Right atrium auricular region (tissue), 2 donors: Measurements from ENCODE around the gene OR14K1. TPM values are rescaled to one million over a fixed set of nuclear protein-coding genes. Genes with fewer than 3 reads are reported as not detected.
"Not testable (repeated sequence)": the region's sequence is repeated elsewhere in the genome, so short reads cannot be mapped to it uniquely, and the experiment has no call there.

Experiments
- DNase-seq: peaks from one replicate; pipeline ENCODE4 v3.0.0-alpha.2; 2019; ENCODE audit warnings: low spot score
- H3K27ac ChIP-seq, 2 donors: fragments of 200-600 bp; sonication (generic); 1 replicate in 1 of 2; 2 replicates in 1 of 2; pipeline ENCODE4 v1.5.1; 2016 to 2019
- H3K27me3 ChIP-seq, 2 donors: fragments of 200-600 bp; sonication (generic); one replicate each; pipeline versions ENCODE4 v1.5.1 to v1.6.0; 2017 to 2019
- H3K36me3 ChIP-seq: fragments of 200-600 bp; sonication (generic); one replicate; pipeline ENCODE4 v1.5.1; 2016
- H3K4me1 ChIP-seq, 2 donors: fragments of 200-600 bp; sonication (generic); one replicate each; pipeline versions ENCODE4 v1.5.1 to v1.6.0; 2017 to 2019
- H3K4me3 ChIP-seq, 2 donors: fragments of 200-600 bp; sonication (generic); 1 replicate in 1 of 2; 2 replicates in 1 of 2; pipeline ENCODE4 v1.5.1; 2017 to 2019; ENCODE audit warnings: mild to moderate bottlenecking in 1 of 2, moderate library complexity in 1 of 2
- H3K9me3 ChIP-seq, 2 donors: fragments of 200-600 bp; sonication (generic); one replicate each; pipeline ENCODE4 v1.5.1; 2019
- CTCF ChIP-seq, 2 donors: fragments of 200-600 bp; sonication (generic); IDR thresholded peaks; one replicate each; pipeline ENCODE4 v1.5.1; 2019; ENCODE audit warnings: antibody characterized with exemption in 2 of 2
- total RNA-seq, 2 donors: library from RNA; depleted of rRNA; stranded (reverse); fragments of >200 nt; gene quantifications; one replicate each; pipeline ENCODE4 v1.1.0, GENCODE V29; 2016

OR14K1 gene, protein sequence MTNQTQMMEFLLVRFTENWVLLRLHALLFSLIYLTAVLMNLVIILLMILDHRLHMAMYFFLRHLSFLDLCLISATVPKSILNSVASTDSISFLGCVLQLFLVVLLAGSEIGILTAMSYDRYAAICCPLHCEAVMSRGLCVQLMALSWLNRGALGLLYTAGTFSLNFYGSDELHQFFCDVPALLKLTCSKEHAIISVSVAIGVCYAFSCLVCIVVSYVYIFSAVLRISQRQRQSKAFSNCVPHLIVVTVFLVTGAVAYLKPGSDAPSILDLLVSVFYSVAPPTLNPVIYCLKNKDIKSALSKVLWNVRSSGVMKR
- not detected for total RNA-seq

GRCh38 chr1:247738315-247738714, at the start of gene OR14K1:
OR14K1 (plus strand) TSS chr1:247738615; CDS start chr1:247738615, 0 bp downstream.
- Histone ChIP-seq H3K27me3 (no peaks in the 10 kb centered on the region), H3K4me1 (no peaks in the 10 kb centered on the region), H3K9me3 (no peaks in the 10 kb centered on the region), H3K27ac (no peak within 1 kb of the TSS), H3K4me3 (no peak within 1 kb of the TSS), H3K36me3 (no peaks in the 10 kb centered on the region)
- DNase-seq, result no peak
- no peak for TF ChIP-seq CTCF (IDR thresholded peaks at IDR 0.05)

DNA sequence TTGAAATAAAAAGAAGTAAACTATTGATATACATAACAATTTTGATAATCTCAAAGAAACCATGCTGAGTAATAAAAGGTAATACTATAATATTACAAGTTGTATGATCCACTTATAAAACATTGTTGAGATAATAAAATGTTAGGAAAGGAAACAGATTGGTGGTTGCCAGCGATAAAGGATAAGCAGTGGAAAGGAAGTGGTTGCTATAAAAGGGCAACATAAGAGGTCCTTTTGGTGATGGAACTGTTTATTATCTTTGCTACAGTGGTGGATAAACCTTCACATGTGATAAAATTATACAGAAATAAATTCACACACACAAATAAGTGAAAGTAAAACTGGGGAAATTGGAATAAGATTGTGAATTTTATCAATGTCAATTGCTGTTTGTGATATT, 37.1 kb upstream of the OR14K1 start:
- no peak overlapping the region for H3K4me3 ChIP-seq
- H3K36me3 ChIP-seq, result no peaks in the 10 kb centered on the region
- DNase-seq, result no peak
- no peaks in the 10 kb centered on the region for H3K27me3 ChIP-seq
- H3K4me1 ChIP-seq, result no peaks in the 10 kb centered on the region
- H3K9me3 ChIP-seq, result no peaks in the 10 kb centered on the region
- no peak overlapping the region for H3K27ac ChIP-seq
- TF ChIP-seq CTCF (IDR thresholded peaks at IDR 0.05), result no peak

DNA sequence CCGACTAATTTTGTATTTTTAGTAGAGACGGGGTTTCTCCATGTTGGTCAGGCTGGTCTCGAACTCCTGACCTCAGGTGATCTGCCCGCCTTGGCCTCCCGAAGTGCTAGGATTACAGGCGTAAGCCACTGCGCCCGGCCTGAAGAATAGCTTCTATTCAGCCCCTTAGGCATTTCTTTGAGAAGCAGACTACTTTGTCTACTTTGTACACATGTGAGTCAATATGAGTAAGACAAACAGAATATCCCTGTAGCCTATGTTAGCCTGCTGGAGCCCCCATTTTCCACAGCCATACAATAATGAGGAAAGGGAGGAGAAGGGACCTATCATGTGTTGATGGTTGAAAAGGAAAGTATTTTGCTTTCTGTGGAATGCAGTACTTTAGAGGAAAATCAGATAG, 27.7 kb upstream of the OR14K1 start:
- H3K4me1 ChIP-seq, DNase-seq, H3K4me3 ChIP-seq, H3K27me3 ChIP-seq, H3K36me3 ChIP-seq, H3K9me3 ChIP-seq, H3K27ac ChIP-seq: not testable (repeated sequence)

- H3K36me3 ChIP-seq, result no peaks in the 10 kb centered on the region
- DNase-seq, result no peak
- H3K27me3 ChIP-seq, result no peaks in the 10 kb centered on the region
- no peak for TF ChIP-seq CTCF (IDR thresholded peaks at IDR 0.05)
- H3K4me3 ChIP-seq, result no peak overlapping the region
- no peaks in the 10 kb centered on the region for H3K9me3 ChIP-seq
- H3K27ac ChIP-seq, result no peak overlapping the region
- H3K4me1 ChIP-seq, result no peaks in the 10 kb centered on the region
Measured at GRCh38 chr1:247713753-247714152, 24.7 kb upstream of the OR14K1 start.

DNA sequence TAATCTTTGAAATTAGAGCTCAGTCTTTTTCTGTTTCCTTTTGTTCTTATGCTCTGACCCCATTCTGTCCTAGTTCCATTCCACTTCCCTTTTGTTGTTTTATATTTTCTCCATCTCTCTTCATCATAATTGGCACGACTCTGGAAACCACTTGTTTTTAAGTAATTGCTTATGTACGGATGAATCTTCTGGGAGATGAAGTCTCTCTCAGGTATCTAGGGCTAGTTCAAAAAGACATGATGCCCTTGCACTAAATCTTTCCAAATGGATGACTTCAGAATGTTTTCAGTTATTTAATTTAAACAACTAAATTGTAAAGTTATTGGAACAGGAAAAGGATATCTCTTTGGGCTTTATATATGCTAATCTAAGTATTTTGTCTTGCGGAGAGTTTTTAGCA, 21.9 kb upstream of the OR14K1 start, which contains the start of gene OR6F1:
Gene OR6F1 (minus strand): TSS at position 101 of the 400 bp plus-strand sequence. CDS start 3,891 bp downstream, outside the sequence.
- Histone ChIP-seq H3K27me3 (no peaks in the 10 kb centered on the region), H3K4me1 (no peaks in the 10 kb centered on the region), H3K27ac (no peak within 1 kb of the TSS), H3K36me3 (no peaks in the 10 kb centered on the region), H3K9me3 (peaks cover 0 to 8% of the 10 kb centered on the region in 2 donors), H3K4me3 (no peak within 1 kb of the TSS)
- DNase-seq, result no peak
- TF ChIP-seq CTCF (IDR thresholded peaks at IDR 0.05), result no peak

GRCh38 chr1:247721222-247721621, 17.2 kb upstream of the OR14K1 start:
- H3K4me3 ChIP-seq, result no peak overlapping the region
- DNase-seq, result no peak
- no peaks in the 10 kb centered on the region for H3K27me3 ChIP-seq
- no peak overlapping the region for H3K27ac ChIP-seq
- no peak for TF ChIP-seq CTCF (IDR thresholded peaks at IDR 0.05)
- no peaks in the 10 kb centered on the region for H3K4me1 ChIP-seq
- peaks cover 0 to 8% of the 10 kb centered on the region in 2 donors for H3K9me3 ChIP-seq
- no peaks in the 10 kb centered on the region for H3K36me3 ChIP-seq
